HepG2 (cell line): ENCODE results near the gene P3H4. TPM values are rescaled to one million over a fixed set of nuclear protein-coding genes. Genes with fewer than 3 reads are reported as not detected.

Source experiments
- ATAC-seq: fragments of 200-7000 bp; cut with Tn5 transposase; 3 replicates; pipeline ENCODE4 v1.9.1; 2020; ENCODE audit warnings: mild to moderate bottlenecking, moderate library complexity
- BruUV-seq: library from RNA; stranded (reverse); fragments of 400-500 nt; replicated peaks from 2 replicates; lab custom pipeline; 2021; lab: Mats Ljungman, UMichigan
- CTCF ChIA-PET: fragments of 300-600 bp; formaldehyde crosslinking; extraction: SDS; loops from one replicate; lab custom pipeline; 2021; ENCODE audit warnings: low total read pairs, inconsistent platforms, low intra/inter-chr PET ratio; lab: Yijun Ruan, JAX
- POLR2A ChIA-PET: fragments of 350-600 bp; sonication (Branson Sonifier 250); formaldehyde crosslinking; loops from one replicate; lab custom pipeline; 2020; ENCODE audit warnings: antibody characterized with exemption, inconsistent platforms; lab: Yijun Ruan, JAX
- DNase-seq: peaks from one replicate; pipeline ENCODE4 v3.0.0-alpha.2; 2015; ENCODE audit warnings: low spot score
- FAIRE-seq: peaks from 3 replicates; lab custom pipeline; 2011; peaks lifted over from hg19 to GRCh38; lab: Jason Lieb, UNC
- H2AFZ ChIP-seq: one replicate; pipeline ENCODE4 v1.6.1; 2011; ENCODE audit warnings: low read length, inconsistent platforms
- H3K27ac ChIP-seq: fragments of 300-600 bp; 3 replicates; pipeline ENCODE4 v1.8.0; 2011; ENCODE audit warnings: mixed run types, mild to moderate bottlenecking, mixed read lengths, low read length, inconsistent platforms; ENCODE audit not compliant: insufficient read depth; ENCODE audit errors: extremely low read length
- H3K27me3 ChIP-seq, 2 experiments: fragments of 200-600 bp in 1 of 2; 2 replicates in 1 of 2; 3 replicates in 1 of 2; pipeline versions ENCODE4 v1.6.0 to v1.8.0; 2011; ENCODE audit warnings: low read length in 2 of 2, mild to moderate bottlenecking in 2 of 2, moderate library complexity in 2 of 2, inconsistent platforms in 1 of 2; ENCODE audit not compliant: insufficient read depth in 2 of 2, control insufficient read depth in 1 of 2
- H3K36me3 ChIP-seq, 2 experiments: fragments of 200-600 bp in 1 of 2; replicated peaks in 1 of 2; 2 replicates in 1 of 2; 3 replicates in 1 of 2; pipeline versions ENCODE4 v1.5.1 to v1.8.0; 2011; ENCODE audit warnings: low read length in 2 of 2, inconsistent platforms in 1 of 2; ENCODE audit not compliant: insufficient read depth in 2 of 2, control insufficient read depth in 1 of 2
- H3K4me1 ChIP-seq: 2 replicates; pipeline ENCODE4 v1.5.1; 2012; ENCODE audit warnings: low read length, inconsistent platforms; ENCODE audit not compliant: insufficient read depth
- H3K4me2 ChIP-seq: 2 replicates; pipeline ENCODE4 v1.6.0; 2011; ENCODE audit warnings: low read depth, low read length, inconsistent platforms
- H3K4me3 ChIP-seq, 3 experiments: fragments of 200-600 bp in 1 of 3; sonication (generic), shearing (Covaris generic) in 1 of 3; replicated peaks in 1 of 3; 2 replicates each; pipeline ENCODE4 v1.5.1; 2011 to 2016; ENCODE audit warnings: low read length in 3 of 3, inconsistent platforms in 2 of 3, low read depth in 2 of 3, mild to moderate bottlenecking in 2 of 3, control low read depth in 1 of 3, mixed read lengths in 1 of 3; ENCODE audit not compliant: insufficient read depth in 1 of 3
- H3K79me2 ChIP-seq: one replicate; pipeline ENCODE4 v1.6.1; 2011; ENCODE audit warnings: low read length, inconsistent platforms; ENCODE audit not compliant: insufficient read depth
- H3K9ac ChIP-seq: 2 replicates; pipeline ENCODE4 v1.6.0; 2011; ENCODE audit warnings: mild to moderate bottlenecking, low read depth, low read length, inconsistent platforms; ENCODE audit not compliant: insufficient read depth
- H3K9me3 ChIP-seq: 2 replicates; pipeline ENCODE4 v1.5.1; 2012; ENCODE audit warnings: mild to moderate bottlenecking, low read length
- H4K20me1 ChIP-seq: 2 replicates; pipeline ENCODE4 v1.6.0; 2011; ENCODE audit warnings: inconsistent platforms, mild to moderate bottlenecking, low read length, moderate library complexity; ENCODE audit not compliant: insufficient read depth
- AGO2 ChIP-seq: fragments of 200-400 bp; formaldehyde crosslinking; optimal IDR thresholded peaks from 2 replicates; pipeline ENCODE3; 2017; ENCODE audit warnings: mild to moderate bottlenecking, low read depth, low read length, moderate library complexity
- CBX2 ChIP-seq, 2 experiments: fragments of 200-600 bp in 1 of 2; sonication (generic); formaldehyde crosslinking in 1 of 2; IDR thresholded peaks; 2 replicates each; pipeline versions ENCODE4 v1.7.0 to v1.8.1; 2018 to 2022; ENCODE audit warnings: low read depth in 2 of 2, low read length in 1 of 2, mild to moderate bottlenecking in 1 of 2, missing genetic modification reagents in 1 of 2
- CC2D1A ChIP-seq: sonication (generic); formaldehyde crosslinking; IDR thresholded peaks from 2 replicates; pipeline ENCODE4 v1.8.1; 2023; ENCODE audit warnings: mild to moderate bottlenecking, missing genetic modification reagents
- KMT2B ChIP-seq: IDR thresholded peaks from 2 replicates; pipeline ENCODE4 v1.6.1; 2016; ENCODE audit warnings: missing genetic modification reagents, missing compliant biosample characterization
- NR2F1 ChIP-seq, 2 experiments: fragments of 450-650 bp in 1 of 2; formaldehyde crosslinking in 1 of 2; IDR thresholded peaks; 2 replicates each; pipeline versions ENCODE4 v1.5.0 to v1.6.1; 2016 to 2020; ENCODE audit warnings: mild to moderate bottlenecking in 1 of 2, missing compliant biosample characterization in 1 of 2, missing genetic modification reagents in 1 of 2, moderate library complexity in 1 of 2
- PHF20 ChIP-seq: sonication (generic); formaldehyde crosslinking; IDR thresholded peaks from 2 replicates; pipeline ENCODE4 v1.5.0; 2020; ENCODE audit warnings: mild to moderate bottlenecking, missing genetic modification reagents
- SKI ChIP-seq: fragments of 450-650 bp; IDR thresholded peaks from one replicate; pipeline ENCODE4 v1.6.1; 2018; ENCODE audit warnings: mild to moderate bottlenecking; ENCODE audit not compliant: partially characterized antibody
- SOX6 ChIP-seq, 2 experiments: fragments of 450-650 bp in 1 of 2; sonication (generic) in 1 of 2; formaldehyde crosslinking in 1 of 2; IDR thresholded peaks; 2 replicates each; pipeline versions ENCODE4 v1.4.0 to v1.6.1; 2017 to 2020; ENCODE audit warnings: antibody characterized with exemption in 1 of 2, mild to moderate bottlenecking in 1 of 2, missing genetic modification reagents in 1 of 2
- TCF12 ChIP-seq, 2 experiments: fragments of 450-650 bp in 1 of 2; sonication (generic) in 1 of 2; formaldehyde crosslinking in 1 of 2; IDR thresholded peaks; 2 replicates each; pipeline versions ENCODE4 v1.6.1 to v1.8.0; 2017 to 2022; ENCODE audit warnings: antibody characterized with exemption in 1 of 2, mild to moderate bottlenecking in 1 of 2, missing genetic modification reagents in 1 of 2, moderate library complexity in 1 of 2
- U2AF1 ChIP-seq: fragments of 200-400 bp; formaldehyde crosslinking; optimal IDR thresholded peaks from 2 replicates; pipeline ENCODE3; 2017; ENCODE audit warnings: mild to moderate bottlenecking, low read depth, low read length
- ZBTB25 ChIP-seq: IDR thresholded peaks from 2 replicates; pipeline ENCODE4 v1.6.1; 2018; ENCODE audit warnings: missing genetic modification reagents
- ZBTB42 ChIP-seq: sonication (generic); formaldehyde crosslinking; IDR thresholded peaks from 2 replicates; pipeline ENCODE4 v1.5.0; 2020; ENCODE audit warnings: mild to moderate bottlenecking, missing genetic modification reagents
- ZKSCAN8 ChIP-seq: IDR thresholded peaks from 2 replicates; pipeline ENCODE4 v1.6.1; 2016; ENCODE audit warnings: borderline replicate concordance, missing genetic modification reagents, missing compliant biosample characterization
- ZNF274 ChIP-seq: sonication (generic); formaldehyde crosslinking; IDR thresholded peaks from 2 replicates; pipeline ENCODE4 v1.5.1; 2020; ENCODE audit warnings: mild to moderate bottlenecking, missing genetic modification reagents
- ZNF362 ChIP-seq: sonication (generic); formaldehyde crosslinking; IDR thresholded peaks from 2 replicates; pipeline ENCODE4 v1.4.0; 2020; ENCODE audit warnings: missing genetic modification reagents, mild to moderate bottlenecking, borderline replicate concordance
- ZNF446 ChIP-seq: sonication (generic); formaldehyde crosslinking; IDR thresholded peaks from 2 replicates; pipeline ENCODE4 v1.5.0; 2020; ENCODE audit warnings: mild to moderate bottlenecking, missing genetic modification reagents
- ZSCAN22 ChIP-seq: sonication (generic); formaldehyde crosslinking; IDR thresholded peaks from 2 replicates; pipeline ENCODE4 v1.4.0; 2020; ENCODE audit warnings: mild to moderate bottlenecking, missing genetic modification reagents
- ZSCAN5A ChIP-seq: sonication (generic); formaldehyde crosslinking; IDR thresholded peaks from 2 replicates; pipeline ENCODE4 v1.8.0; 2022; ENCODE audit warnings: mild to moderate bottlenecking, missing genetic modification reagents, borderline replicate concordance
- WGBS: methylation state at CpG from one replicate; pipeline ENCODE4 v1.1.6; 2017; ENCODE audit warnings: low lambda C conversion rate; 5-methylcytosine and 5-hydroxymethylcytosine counted together
- in situ Hi-C: cut with HindIII; loops from 2 replicates; pipeline ENCODE4 v1.10.0; 2017; ENCODE audit warnings: low pct_unique_long_range_greater_than_20kb; ENCODE audit not compliant: extremely low pct_ligation_motif_present
- intact Hi-C: fragments of 100-400 bp; cut with micrococcal nuclease; formaldehyde crosslinking; loops from one replicate; pipeline ENCODE4 v1.10.0; 2022; ENCODE audit not compliant: unreplicated experiment
- polyA plus RNA-seq, 8 experiments: library from polyadenylated mRNA; depleted of rRNA in 3 of 8; stranded (reverse) in 7 of 8; unstranded in 1 of 8; fragments of >200 nt; fragmentation: Illumina TruSeq in 4 of 8; extraction: Trizol in 4 of 8; gene quantifications; 2 replicates each; pipeline versions ENCODE4 v1.2.1 to v1.2.3, GENCODE V29; 2011 to 2016; ENCODE audit warnings: low read depth in 4 of 8, missing spikeins in 1 of 8, mixed read lengths in 1 of 8; ENCODE audit not compliant: insufficient read depth in 1 of 8
- total RNA-seq, 5 experiments: library from RNA; depleted of rRNA; stranded (reverse); fragments of >200 nt; fragmentation: Illumina TruSeq; extraction: Trizol; gene quantifications; 2 replicates each; pipeline ENCODE4 v1.2.3, GENCODE V29; 2016; ENCODE audit warnings: low read depth in 1 of 5

The P3H4 gene
- total and polyA plus RNA-seq, 2 of the 13 experiments (the other 11 are each of a cell fraction or from before 2014, with no cell fraction given), result 37.1 to 50.6 TPM

GRCh38 chr17:41771389-41772206 lies 40.2 kb downstream of the P3H4 start:
- FAIRE-seq (no peak), ATAC-seq (no peak), DNase-seq (no peak)
- WGBS, result 97% methylated on average over 12 of the region's 17 CpGs
- peaks cover 17 to 42% of the 10 kb centered on the region in 2 experiments for H3K36me3 ChIP-seq
- peak overlapping the region; percentile 80 for H3K27ac ChIP-seq
- BruUV-seq, result no TSS peak
- POLR2A ChIA-PET, result interaction anchor here (3.0 kb wide), 1 partner anchor 14 kb away, joined by 62 read pairs; the partner anchor contains the start of gene JUP
- peaks cover 39% of the 10 kb centered on the region for H3K4me1 ChIP-seq
- H3K9ac ChIP-seq, result no peak overlapping the region
- in situ Hi-C loops (no loop called here), intact Hi-C loops (no loop called here)
- peak overlapping the region; percentile 84 for H3K4me2 ChIP-seq
- H3K9me3 ChIP-seq, result no peaks in the 10 kb centered on the region
- H4K20me1 ChIP-seq, result no peaks in the 10 kb centered on the region
- 0 out of 6 replicates have a peak overlapping the region, but pooled peaks of 1 of the 3 experiments have one; percentile 67 for H3K4me3 ChIP-seq
- H2AFZ ChIP-seq, result no peak overlapping the region
- H3K79me2 ChIP-seq, result no peaks in the 10 kb centered on the region
- CTCF ChIA-PET, result interaction anchor here (1.3 kb wide), 1 partner anchor 34 kb away, joined by 4 read pairs; no protein-coding TSS in a partner anchor
- no peaks in the 10 kb centered on the region for H3K27me3 ChIP-seq
- TF ChIP-seq ZNF446 (peak; percentile 40; the same call in 1 of the 2 replicates), PHF20 (no peak), U2AF1 (peak; percentile 5), CBX2 (IDR thresholded peaks at IDR 0.05; ENCODE audit: low read depth, low read length) (no peak), CBX2 (CRISPR knock-in tag; IDR thresholded peaks at IDR 0.05; ENCODE audit: low read depth) (no peak), TCF12 (IDR thresholded peaks at IDR 0.05) (no peak), TCF12 (CRISPR knock-in tag; IDR thresholded peaks at IDR 0.05) (no peak), KMT2B (CRISPR knock-in tag) (no peak), ZSCAN22 (peak; percentile 91), ZNF274 (CRISPR knock-in tag) (0 out of 2 replicates have a peak, but pooled peaks have one; percentile 7), SOX6 (IDR thresholded peaks at IDR 0.05) (no peak), SOX6 (CRISPR knock-in tag; IDR thresholded peaks at IDR 0.05) (no peak), ZNF362 (CRISPR knock-in tag) (no peak), SKI (no peak), ZBTB25 (CRISPR knock-in tag) (no peak), ZSCAN5A (CRISPR knock-in tag) (no peak), AGO2 (peak; percentile 37), NR2F1 (CRISPR knock-in tag; IDR thresholded peaks at IDR 0.05) (no peak), ZKSCAN8 (no peak), CC2D1A (CRISPR knock-in tag) (no peak), ZBTB42 (CRISPR knock-in tag) (no peak)
